Keratinocyte (primary cell): ENCODE data around the gene CORO2A. TPM values are rescaled to one million over a fixed set of nuclear protein-coding genes. Genes with fewer than 3 reads are reported as not detected.

ENCODE experiments used
- DNase-seq: peaks from one replicate; pipeline ENCODE4 v3.0.0-alpha.2; 2011; ENCODE audit warnings: low read depth, missing footprints, low spot score
- FAIRE-seq: peaks from 2 replicates; lab custom pipeline; 2011; peaks lifted over from hg19 to GRCh38; lab: Jason Lieb, UNC
- H2AFZ ChIP-seq: 2 replicates; pipeline ENCODE4 v1.6.0; 2012; ENCODE audit warnings: low read length, control low read depth, inconsistent platforms; ENCODE audit not compliant: control insufficient read depth
- H3K27ac ChIP-seq: 2 replicates; pipeline ENCODE4 v1.5.1; 2011; ENCODE audit warnings: low read length; ENCODE audit not compliant: control insufficient read depth, insufficient read depth
- H3K27me3 ChIP-seq: 3 replicates; pipeline ENCODE4 v1.6.0; 2011; ENCODE audit warnings: low read length; ENCODE audit not compliant: control insufficient read depth, insufficient read depth; ENCODE audit errors: extremely low read depth
- H3K36me3 ChIP-seq, 2 experiments: 2 replicates in 1 of 2; 3 replicates in 1 of 2; pipeline ENCODE4 v1.5.1; 2011; ENCODE audit warnings: low read length in 2 of 2, mild to moderate bottlenecking in 1 of 2; ENCODE audit not compliant: control insufficient read depth in 2 of 2, insufficient read depth in 2 of 2; ENCODE audit errors: extremely low read depth in 1 of 2
- H3K4me1 ChIP-seq: 3 replicates; pipeline ENCODE4 v1.5.1; 2011; ENCODE audit warnings: low read length; ENCODE audit not compliant: control insufficient read depth, insufficient read depth; ENCODE audit errors: extremely low read depth
- H3K4me2 ChIP-seq: 3 replicates; pipeline ENCODE4 v1.6.0; 2011; ENCODE audit warnings: low read depth, low read length; ENCODE audit not compliant: control insufficient read depth, insufficient read depth; ENCODE audit errors: extremely low read depth
- H3K4me3 ChIP-seq, 3 experiments: fragments of 200-600 bp in 1 of 3; sonication (generic) in 1 of 3; 2 replicates in 2 of 3; 3 replicates in 1 of 3; pipeline ENCODE4 v1.5.1; 2011 to 2016; ENCODE audit warnings: low read length in 3 of 3, mild to moderate bottlenecking in 3 of 3, control low read depth in 2 of 3, inconsistent platforms in 1 of 3, low read depth in 1 of 3, mixed read lengths in 1 of 3, mixed run types in 1 of 3, moderate library complexity in 1 of 3; ENCODE audit not compliant: control insufficient read depth in 2 of 3, insufficient read depth in 2 of 3; ENCODE audit errors: extremely low read depth in 1 of 3
- H3K79me2 ChIP-seq: 2 replicates; pipeline ENCODE4 v1.6.0; 2012; ENCODE audit warnings: low read length; ENCODE audit not compliant: control insufficient read depth, insufficient read depth
- H3K9ac ChIP-seq: 3 replicates; pipeline ENCODE4 v1.6.0; 2011; ENCODE audit warnings: low read length; ENCODE audit not compliant: control insufficient read depth, insufficient read depth; ENCODE audit errors: extremely low read depth
- H3K9me1 ChIP-seq: 3 replicates; pipeline ENCODE4 v1.6.0; 2011; ENCODE audit warnings: low read length; ENCODE audit not compliant: control insufficient read depth, insufficient read depth; ENCODE audit errors: extremely low read depth
- H3K9me3 ChIP-seq: 2 replicates; pipeline ENCODE4 v1.5.1; 2012; ENCODE audit warnings: low read depth, low read length; ENCODE audit not compliant: control insufficient read depth
- H4K20me1 ChIP-seq: 3 replicates; pipeline ENCODE4 v1.6.0; 2011; ENCODE audit warnings: low read length; ENCODE audit not compliant: control insufficient read depth, insufficient read depth; ENCODE audit errors: extremely low read depth
- EZH2 ChIP-seq: IDR thresholded peaks from one replicate; pipeline ENCODE4 v1.6.1; 2012; ENCODE audit warnings: inconsistent platforms, mild to moderate bottlenecking, low read length, moderate library complexity
- dilution Hi-C: fragments of 300-500 bp; cut with MboI; formaldehyde crosslinking; loops from one replicate; pipeline ENCODE4 v1.7.0; 2020; ENCODE audit warnings: low sequenced_read_pairs; ENCODE audit not compliant: extremely low pct_ligation_motif_present
- polyA plus RNA-seq, 5 experiments: library from polyadenylated mRNA; depleted of rRNA in 3 of 5; stranded (reverse) in 3 of 5; stranded (forward) in 1 of 5; unstranded in 1 of 5; fragments of >200 nt; gene quantifications; 1 replicate in 1 of 5; 2 replicates in 3 of 5; 3 replicates in 1 of 5; pipeline versions ENCODE4 v1.2.1 to v1.2.3, GENCODE V29; 2011 to 2012; ENCODE audit warnings: missing spikeins in 2 of 5, low read depth in 1 of 5, low replicate concordance in 1 of 5
- TF ChIP-seq, protein P1 (sequence below), 3 experiments: IDR thresholded peaks in 1 of 3; conservative IDR thresholded peaks in 1 of 3; optimal IDR thresholded peaks in 1 of 3; 2 replicates in 2 of 3; 3 replicates in 1 of 3; pipeline versions ENCODE3 to v1.5.1; 2011; ENCODE audit warnings: low read length in 3 of 3, mild to moderate bottlenecking in 3 of 3, moderate library complexity in 2 of 3, control low read depth in 1 of 3, inconsistent platforms in 1 of 3; ENCODE audit not compliant: insufficient read depth in 2 of 3; ENCODE audit errors: extremely low read depth in 1 of 3

Gene CORO2A
- polyA plus RNA-seq, 1 donor (not counting 4 experiments of a cell fraction or from before 2014, with no cell fraction given), result 31.7 TPM

GRCh38 chr9:98218562-98219363 lies 26.3 kb upstream of the CORO2A start:
- Histone ChIP-seq H3K4me3 (no peak overlapping the region), H3K4me2 (no peak overlapping the region), H3K9me3 (no peaks in the 10 kb centered on the region), H3K4me1 (peaks cover 32% of the 10 kb centered on the region), H3K36me3 (peaks cover 48 to 54% of the 10 kb centered on the region in 2 experiments), H3K9me1 (no peaks in the 10 kb centered on the region), H2AFZ (no peak overlapping the region), H3K9ac (no peak overlapping the region), H3K27ac (peak overlapping the region; percentile 3), H4K20me1 (no peaks in the 10 kb centered on the region), H3K27me3 (no peaks in the 10 kb centered on the region), H3K79me2 (peaks cover 35% of the 10 kb centered on the region)
- TF ChIP-seq EZH2, result no peak
- TF ChIP-seq, protein P1, sequence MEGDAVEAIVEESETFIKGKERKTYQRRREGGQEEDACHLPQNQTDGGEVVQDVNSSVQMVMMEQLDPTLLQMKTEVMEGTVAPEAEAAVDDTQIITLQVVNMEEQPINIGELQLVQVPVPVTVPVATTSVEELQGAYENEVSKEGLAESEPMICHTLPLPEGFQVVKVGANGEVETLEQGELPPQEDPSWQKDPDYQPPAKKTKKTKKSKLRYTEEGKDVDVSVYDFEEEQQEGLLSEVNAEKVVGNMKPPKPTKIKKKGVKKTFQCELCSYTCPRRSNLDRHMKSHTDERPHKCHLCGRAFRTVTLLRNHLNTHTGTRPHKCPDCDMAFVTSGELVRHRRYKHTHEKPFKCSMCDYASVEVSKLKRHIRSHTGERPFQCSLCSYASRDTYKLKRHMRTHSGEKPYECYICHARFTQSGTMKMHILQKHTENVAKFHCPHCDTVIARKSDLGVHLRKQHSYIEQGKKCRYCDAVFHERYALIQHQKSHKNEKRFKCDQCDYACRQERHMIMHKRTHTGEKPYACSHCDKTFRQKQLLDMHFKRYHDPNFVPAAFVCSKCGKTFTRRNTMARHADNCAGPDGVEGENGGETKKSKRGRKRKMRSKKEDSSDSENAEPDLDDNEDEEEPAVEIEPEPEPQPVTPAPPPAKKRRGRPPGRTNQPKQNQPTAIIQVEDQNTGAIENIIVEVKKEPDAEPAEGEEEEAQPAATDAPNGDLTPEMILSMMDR (optimal IDR thresholded peaks at IDR 0.05 in 1 of 3, IDR thresholded peaks at IDR 0.05 in 1 of 3, conservative IDR thresholded peaks at IDR 0.05 in 1 of 3; ENCODE audit: extremely low read depth in 1 of 3, insufficient read depth in 2 of 3, low read length in 3 of 3), result no peak
- FAIRE-seq (no peak), DNase-seq (no peak)
- dilution Hi-C loops, result no loop called here

GRCh38 chr9:98217255-98217654 lies 24.8 kb upstream of the CORO2A start:
- no peak overlapping the region for H2AFZ ChIP-seq

More at GRCh38 chr9:98217255-98217654, 24.8 kb upstream of the CORO2A start:
- Histone ChIP-seq H3K27ac (no peak overlapping the region), H3K9ac (no peak overlapping the region), H3K79me2 (peaks cover 38% of the 10 kb centered on the region), H3K4me3 (no peak overlapping the region), H4K20me1 (no peaks in the 10 kb centered on the region), H3K9me1 (no peaks in the 10 kb centered on the region), H3K4me2 (no peak overlapping the region), H3K27me3 (no peaks in the 10 kb centered on the region), H3K4me1 (peaks cover 19% of the 10 kb centered on the region), H3K9me3 (no peaks in the 10 kb centered on the region), H3K36me3 (peaks cover 52 to 58% of the 10 kb centered on the region in 2 experiments)
- no peak for TF ChIP-seq EZH2
- TF ChIP-seq, protein P1 (optimal IDR thresholded peaks at IDR 0.05 in 1 of 3, IDR thresholded peaks at IDR 0.05 in 1 of 3, conservative IDR thresholded peaks at IDR 0.05 in 1 of 3; ENCODE audit: extremely low read depth in 1 of 3, insufficient read depth in 2 of 3, low read length in 3 of 3), result no peak
- FAIRE-seq (no peak), DNase-seq (no peak)
- dilution Hi-C loops, result no loop called here
